GM21723 (cell line): ENCODE data around the gene PRSS33.

Source experiments
- ATAC-seq: cut with Tn5 transposase; IDR thresholded peaks from one replicate; pipeline ENCODE4 v1.9.1; 2021; ENCODE audit warnings: mild to moderate bottlenecking, moderate library complexity; ENCODE audit not compliant: unreplicated experiment

PRSS33 gene

GRCh38 chr16:2821487-2822157, 34.3 kb upstream of the PRSS33 start:
- ATAC-seq, result no peak

- ATAC-seq, result no peak
These were observed 33.6 kb upstream of the PRSS33 start for GRCh38 chr16:2820836-2821486.

GRCh38 chr16:2819939-2820835, 32.8 kb upstream of the PRSS33 start:
- no peak for ATAC-seq

- ATAC-seq, result no peak
These were observed 32.0 kb upstream of the PRSS33 start for GRCh38 chr16:2819179-2819938.

- no peak for ATAC-seq
These were observed 31.0 kb upstream of the PRSS33 start for GRCh38 chr16:2818272-2818876.

- ATAC-seq, result no peak
These were observed 30.2 kb upstream of the PRSS33 start for GRCh38 chr16:2817340-2818271.

- no peak for ATAC-seq
These were observed 29.5 kb upstream of the PRSS33 start, which contains the start of gene PRSS21 for GRCh38 chr16:2816751-2817339. TSS of gene PRSS21 (plus strand) at chr16:2817237. CDS start at chr16:2817269, 32 bp downstream.

- ATAC-seq, result no peak
These were observed 28.0 kb upstream of the PRSS33 start for GRCh38 chr16:2815299-2815771.

GRCh38 chr16:2814551-2815298, 27.4 kb upstream of the PRSS33 start:
- ATAC-seq, result no peak

GRCh38 chr16:2813771-2814221, 26.4 kb upstream of the PRSS33 start:
- no peak for ATAC-seq

- ATAC-seq, result no peak
These were observed 24.5 kb upstream of the PRSS33 start for GRCh38 chr16:2811703-2812471.

GRCh38 chr16:2810651-2811050, 23.3 kb upstream of the PRSS33 start:
- no peak for ATAC-seq

- no peak for ATAC-seq
These were observed 21.9 kb upstream of the PRSS33 start for GRCh38 chr16:2809149-2809760.

- no peak for ATAC-seq
These were observed 20.8 kb upstream of the PRSS33 start for GRCh38 chr16:2808181-2808580.

GRCh38 chr16:2806286-2806685, 18.9 kb upstream of the PRSS33 start:
- ATAC-seq, result no peak

GRCh38 chr16:2804728-2805127, 17.4 kb upstream of the PRSS33 start:
- no peak for ATAC-seq
